ENCODE results near the gene PSMC6.

GRCh38 chr14:52738409-52738808, 31.4 kb downstream of the PSMC6 start:
- TF ChIP-seq YY1 (IDR thresholded peaks at IDR 0.05; ENCODE audit: insufficient read depth, insufficient read length) (no peak), ZNF274 (IDR thresholded peaks at IDR 0.05; ENCODE audit: low read depth, low read length) (no peak)
